GM06990 (cell line): ENCODE results near the gene RAB1A.
A peak's percentile ranks its signal among the peaks of the same experiment; 100 is the strongest.

Experiments
- DNase-seq: peaks from one replicate; pipeline ENCODE4 v3.0.0-alpha.2; 2011; ENCODE audit not compliant: insufficient read length; ENCODE audit errors: extremely low read depth
- H3K27me3 ChIP-seq: replicated peaks from 2 replicates; pipeline ENCODE4 v1.6.0; 2011; ENCODE audit warnings: low read length; ENCODE audit not compliant: control insufficient read depth, insufficient read depth
- H3K36me3 ChIP-seq: 2 replicates; pipeline ENCODE4 v1.5.1; 2011; ENCODE audit warnings: low read length; ENCODE audit not compliant: control insufficient read depth, insufficient read depth
- H3K4me3 ChIP-seq: replicated peaks from 2 replicates; pipeline ENCODE4 v1.5.1; 2011; ENCODE audit warnings: low read depth, mild to moderate bottlenecking, control low read depth, low read length
- TF ChIP-seq, protein P1 (sequence below): IDR thresholded peaks from 2 replicates; pipeline ENCODE4 v1.5.1; 2011; ENCODE audit warnings: low read length, control low read depth, mild to moderate bottlenecking, inconsistent platforms; ENCODE audit not compliant: insufficient read depth, poor library complexity, severe bottlenecking

Gene RAB1A

DNA sequence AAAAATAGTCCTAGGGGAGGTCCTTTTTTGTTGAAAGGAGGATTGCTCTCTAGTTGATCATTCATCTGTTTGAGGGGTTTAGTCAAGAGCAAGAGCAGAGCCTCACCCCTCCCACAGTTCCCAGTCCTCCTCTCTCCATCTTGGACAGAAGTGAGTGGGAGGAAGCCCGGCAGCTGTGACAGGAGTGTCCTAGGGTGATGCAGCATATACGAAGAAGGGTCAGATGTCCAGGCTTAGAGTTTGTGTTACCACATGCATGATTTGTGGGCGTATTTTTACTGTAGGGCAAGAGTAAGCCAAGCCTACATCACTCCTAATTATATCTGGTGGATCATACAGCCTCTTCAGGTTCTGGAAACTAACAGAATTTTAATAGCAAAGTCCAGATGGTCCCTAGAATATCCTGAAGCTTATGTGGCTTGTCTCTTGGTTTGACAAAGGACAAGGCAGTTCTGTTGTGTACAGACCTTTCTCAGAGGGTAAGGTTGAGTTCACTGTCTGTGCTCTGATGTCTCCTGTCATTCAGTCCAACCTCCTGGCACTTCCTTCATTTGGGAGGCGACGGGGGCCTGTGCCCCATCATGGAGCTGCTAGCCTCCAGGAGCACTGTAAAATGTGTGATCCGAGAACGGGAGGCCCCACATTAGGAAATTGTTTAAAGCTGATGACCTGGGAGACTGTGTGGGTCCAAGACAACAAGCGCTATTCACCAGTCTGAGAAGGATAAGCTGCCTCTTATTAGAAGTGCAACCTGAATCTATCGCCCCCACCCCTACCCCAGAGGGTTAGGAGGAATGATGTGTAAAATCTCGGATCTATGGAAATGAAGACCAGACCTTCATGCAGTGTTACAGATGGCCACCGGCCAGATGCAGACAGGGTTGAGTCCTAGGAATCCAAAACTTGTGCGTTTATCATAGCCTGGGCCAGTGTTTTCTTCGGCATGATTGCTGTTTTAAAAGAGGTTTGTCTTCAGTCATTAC lies 66.8 kb downstream of the RAB1A start:
- TF ChIP-seq, protein P1, sequence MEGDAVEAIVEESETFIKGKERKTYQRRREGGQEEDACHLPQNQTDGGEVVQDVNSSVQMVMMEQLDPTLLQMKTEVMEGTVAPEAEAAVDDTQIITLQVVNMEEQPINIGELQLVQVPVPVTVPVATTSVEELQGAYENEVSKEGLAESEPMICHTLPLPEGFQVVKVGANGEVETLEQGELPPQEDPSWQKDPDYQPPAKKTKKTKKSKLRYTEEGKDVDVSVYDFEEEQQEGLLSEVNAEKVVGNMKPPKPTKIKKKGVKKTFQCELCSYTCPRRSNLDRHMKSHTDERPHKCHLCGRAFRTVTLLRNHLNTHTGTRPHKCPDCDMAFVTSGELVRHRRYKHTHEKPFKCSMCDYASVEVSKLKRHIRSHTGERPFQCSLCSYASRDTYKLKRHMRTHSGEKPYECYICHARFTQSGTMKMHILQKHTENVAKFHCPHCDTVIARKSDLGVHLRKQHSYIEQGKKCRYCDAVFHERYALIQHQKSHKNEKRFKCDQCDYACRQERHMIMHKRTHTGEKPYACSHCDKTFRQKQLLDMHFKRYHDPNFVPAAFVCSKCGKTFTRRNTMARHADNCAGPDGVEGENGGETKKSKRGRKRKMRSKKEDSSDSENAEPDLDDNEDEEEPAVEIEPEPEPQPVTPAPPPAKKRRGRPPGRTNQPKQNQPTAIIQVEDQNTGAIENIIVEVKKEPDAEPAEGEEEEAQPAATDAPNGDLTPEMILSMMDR: no peak
- no peaks in the 10 kb centered on the region; the same call in 1 of the 2 replicates for H3K36me3 ChIP-seq
- H3K27me3 ChIP-seq: no peaks in the 10 kb centered on the region
- no peak for DNase-seq
- no peak overlapping the region for H3K4me3 ChIP-seq

DNA sequence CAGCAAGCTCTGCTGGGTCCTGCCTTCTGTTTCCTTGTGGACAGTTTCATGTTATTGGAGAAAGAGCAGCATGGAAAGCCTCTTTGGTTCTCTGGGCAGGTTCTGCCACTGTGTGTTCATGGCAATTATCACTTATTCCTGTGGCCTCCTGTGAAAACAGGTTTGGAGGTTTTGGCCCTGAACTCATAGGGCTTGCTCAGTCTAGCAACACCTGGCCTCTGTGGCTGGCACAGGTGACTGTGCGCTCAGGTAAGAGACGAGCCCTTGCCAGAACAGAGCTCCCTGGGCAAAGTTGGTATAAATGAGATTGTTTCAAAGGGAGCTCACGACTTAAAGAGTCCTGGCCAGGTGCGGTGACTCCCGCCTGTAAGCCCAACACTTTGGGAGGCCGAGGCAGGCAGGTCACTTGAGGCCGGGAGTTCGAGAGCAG lies 68.0 kb downstream of the RAB1A start:
- no peaks in the 10 kb centered on the region for H3K27me3 ChIP-seq
- H3K4me3 ChIP-seq: no peak overlapping the region
- TF ChIP-seq, protein P1: no peak
- no peak for DNase-seq
- no peaks in the 10 kb centered on the region for H3K36me3 ChIP-seq

DNA sequence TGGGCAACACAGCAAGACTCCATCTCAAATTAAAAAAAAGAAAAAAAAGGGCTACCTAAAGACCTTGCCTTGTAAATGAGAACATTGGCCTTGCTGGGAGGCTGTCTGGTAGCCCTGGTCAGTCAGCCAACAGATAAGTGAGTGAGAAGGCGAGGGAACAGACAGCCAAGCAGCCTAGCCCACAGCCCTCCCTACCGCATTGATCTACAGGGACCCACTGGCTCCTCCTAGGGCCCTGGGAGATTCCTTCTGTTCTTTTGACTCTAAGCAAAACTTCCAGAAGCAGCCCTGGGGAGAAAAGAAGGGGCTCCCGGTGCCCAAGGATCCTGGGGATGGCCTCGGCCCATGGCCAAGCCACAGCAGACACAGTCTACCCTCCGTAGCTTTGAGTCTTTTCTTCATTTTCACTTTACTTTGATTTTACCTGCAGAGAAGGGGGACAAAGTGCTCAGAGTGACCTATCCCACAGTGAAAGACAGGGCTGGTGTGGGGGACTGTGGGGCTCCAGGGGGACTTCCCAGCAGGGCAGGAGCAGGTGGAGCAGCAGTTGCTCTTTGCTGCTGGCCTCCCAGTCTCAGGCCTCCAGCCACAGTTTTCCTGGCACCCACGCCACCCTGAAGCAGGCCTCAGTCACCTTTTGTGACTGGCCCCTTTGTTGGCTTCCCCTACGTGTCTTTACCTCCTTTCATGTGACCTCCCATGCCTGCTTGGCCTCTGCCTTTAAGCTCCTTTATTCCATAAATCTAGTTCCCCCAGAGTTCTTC lies 68.6 kb downstream of the RAB1A start:
- H3K4me3 ChIP-seq: no peak overlapping the region
- no peak for DNase-seq
- no peaks in the 10 kb centered on the region for H3K27me3 ChIP-seq
- no peaks in the 10 kb centered on the region for H3K36me3 ChIP-seq
- TF ChIP-seq, protein P1: no peak

DNA sequence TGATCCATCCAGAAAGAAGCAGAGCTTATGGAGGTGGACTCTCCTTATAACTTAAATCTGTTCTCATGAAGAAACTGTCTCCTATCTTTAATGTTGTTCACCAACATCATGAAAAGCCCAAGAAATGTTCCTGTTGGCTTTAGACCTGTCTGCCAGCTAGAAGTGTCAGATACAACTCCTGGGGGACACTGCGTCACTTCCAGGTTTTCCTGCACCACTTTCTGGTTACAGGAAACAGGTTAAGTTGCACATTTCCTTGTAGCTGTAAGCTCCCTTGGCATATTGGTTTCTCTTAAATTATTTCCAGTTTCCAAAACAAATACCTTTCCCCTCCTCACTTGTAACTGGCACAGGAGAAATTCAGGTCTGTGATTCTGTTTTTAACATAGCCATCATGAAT lies 70.8 kb downstream of the RAB1A start:
- no peak overlapping the region for H3K4me3 ChIP-seq
- no peaks in the 10 kb centered on the region for H3K27me3 ChIP-seq
- no peak for DNase-seq

DNA sequence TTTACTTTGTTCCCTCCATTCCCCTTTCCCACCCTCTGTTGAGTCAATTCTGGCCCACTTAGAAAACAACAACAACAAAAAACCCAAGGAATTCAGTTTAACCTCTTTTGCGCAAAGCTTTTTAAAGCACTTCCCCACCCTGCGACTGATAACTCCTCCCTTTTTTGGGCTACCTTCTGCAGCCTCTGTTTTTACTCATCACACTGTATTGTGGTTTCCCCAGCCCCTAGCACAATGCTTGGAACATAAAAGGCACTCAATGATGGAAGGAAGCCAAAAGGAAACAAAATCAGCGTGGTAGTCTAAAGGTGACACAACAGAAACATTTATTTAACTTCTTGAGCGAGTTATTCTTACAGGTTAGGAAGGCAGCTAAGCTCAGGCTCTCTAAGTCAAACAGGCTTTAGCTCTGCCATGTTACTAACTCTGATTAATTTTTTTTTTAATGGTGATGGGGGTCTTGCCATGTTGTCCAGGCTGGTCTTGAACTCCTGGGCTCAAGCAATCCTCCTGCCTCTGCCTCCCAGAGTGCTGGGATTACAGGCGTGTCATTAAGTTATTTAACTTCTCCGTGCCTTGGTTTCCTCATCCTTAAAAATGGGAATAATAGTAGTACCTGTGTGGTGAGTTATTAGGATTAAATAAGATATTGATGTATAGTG lies 72.4 kb downstream of the RAB1A start:
- DNase-seq: peak; percentile 57
- H3K27me3 ChIP-seq: no peaks in the 10 kb centered on the region
- peak overlapping the region; percentile 80 for H3K4me3 ChIP-seq
- H3K36me3 ChIP-seq: no peaks in the 10 kb centered on the region
- TF ChIP-seq, protein P1: no peak

More for the DNA sequence above, 70.8 kb downstream of the RAB1A start:
- TF ChIP-seq, protein P1: no peak
- H3K36me3 ChIP-seq: no peaks in the 10 kb centered on the region
